ENCODE results near the gene ADK.

ADK gene

GRCh38 chr10:74275755-74276290, 124.8 kb downstream of the ADK start:
- Histone ChIP-seq H3K4me3 (replicated peaks; ENCODE audit: insufficient read depth, low read length) (no peak overlapping the region), H3K27me3 (ENCODE audit: insufficient read depth, poor library complexity, severe bottlenecking) (no peaks in the 10 kb centered on the region), H3K27ac (replicated peaks) (no peak overlapping the region)
- TF ChIP-seq REST (IDR thresholded peaks at IDR 0.05; ENCODE audit: insufficient replicate concordance, low read depth): no peak
- no peak for TF ChIP-seq CTCF (IDR thresholded peaks at IDR 0.05; ENCODE audit: insufficient read depth, low read length)
- no peak for TF ChIP-seq GABPA (IDR thresholded peaks at IDR 0.05; ENCODE audit: low read depth)
- no peak for TF ChIP-seq POLR2AphosphoS5 (IDR thresholded peaks at IDR 0.05; ENCODE audit: low read depth)
- TF ChIP-seq SPI1 (IDR thresholded peaks at IDR 0.05; ENCODE audit: borderline replicate concordance, low read depth): no peak
- no peak for DNase-seq (ENCODE audit: low read depth in 1 of 2, low spot score in 1 of 2)

- DNase-seq (ENCODE audit: low read depth in 1 of 2, low spot score in 1 of 2): no peak
- TF ChIP-seq REST (IDR thresholded peaks at IDR 0.05; ENCODE audit: insufficient replicate concordance, low read depth) (no peak), POLR2AphosphoS5 (IDR thresholded peaks at IDR 0.05; ENCODE audit: low read depth) (no peak), CTCF (IDR thresholded peaks at IDR 0.05; ENCODE audit: insufficient read depth, low read length) (no peak), SPI1 (IDR thresholded peaks at IDR 0.05; ENCODE audit: borderline replicate concordance, low read depth) (no peak), GABPA (IDR thresholded peaks at IDR 0.05; ENCODE audit: low read depth) (no peak)
Observed at GRCh38 chr10:74276416-74276815, 125.4 kb downstream of the ADK start.

GRCh38 chr10:74282151-74282847, 131.3 kb downstream of the ADK start:
- DNase-seq (ENCODE audit: low read depth in 1 of 2, low spot score in 1 of 2): no peak
- H3K4me3 ChIP-seq (replicated peaks; ENCODE audit: insufficient read depth, low read length): no peak overlapping the region
- TF ChIP-seq GABPA (IDR thresholded peaks at IDR 0.05; ENCODE audit: low read depth) (no peak), POLR2AphosphoS5 (IDR thresholded peaks at IDR 0.05; ENCODE audit: low read depth) (no peak), SPI1 (IDR thresholded peaks at IDR 0.05; ENCODE audit: borderline replicate concordance, low read depth) (no peak), REST (IDR thresholded peaks at IDR 0.05; ENCODE audit: insufficient replicate concordance, low read depth) (no peak), CTCF (IDR thresholded peaks at IDR 0.05; ENCODE audit: insufficient read depth, low read length) (no peak)

More at GRCh38 chr10:74276416-74276815, 125.4 kb downstream of the ADK start:
- H3K27me3 ChIP-seq (ENCODE audit: insufficient read depth, poor library complexity, severe bottlenecking): no peaks in the 10 kb centered on the region
- H3K27ac ChIP-seq (replicated peaks): no peak overlapping the region
- no peak overlapping the region for H3K4me3 ChIP-seq (replicated peaks; ENCODE audit: insufficient read depth, low read length)

More at GRCh38 chr10:74282151-74282847, 131.3 kb downstream of the ADK start:
- no peaks in the 10 kb centered on the region for H3K27me3 ChIP-seq (ENCODE audit: insufficient read depth, poor library complexity, severe bottlenecking)
- no peak overlapping the region for H3K27ac ChIP-seq (replicated peaks)

All from HL-60 (cell line).